ENCODE results near the gene ZNF208.
"Not testable (repeated sequence)": the region's sequence is repeated elsewhere in the genome, so short reads cannot be mapped to it uniquely, and the experiment has no call there.

- not testable (repeated sequence) for TF ChIP-seq CTCF, POLR2A (IDR thresholded peaks at IDR 0.05)
These were observed 14.8 kb upstream of the ZNF208 start for GRCh38 chr19:22025539-22025938.
